ACC112 (cell line): ENCODE data around the gene LOXHD1.

Experiments used
- H2AFZ ChIP-seq: fragments of 200-600 bp; sonication (generic); one replicate; pipeline ENCODE4 v1.6.0; 2017; ENCODE audit warnings: antibody characterized with exemption, low read length; ENCODE audit not compliant: unreplicated experiment
- H3K27ac ChIP-seq: fragments of 200-600 bp; sonication (generic); 2 replicates; pipeline ENCODE4 v1.5.1; 2014; ENCODE audit warnings: low read depth, mild to moderate bottlenecking, antibody characterized with exemption, low read length, moderate library complexity
- H3K27me3 ChIP-seq: fragments of 200-600 bp; sonication (generic); 2 replicates; pipeline ENCODE4 v1.6.1; 2014; ENCODE audit warnings: mild to moderate bottlenecking, antibody characterized with exemption, low read length, moderate library complexity, mixed read lengths; ENCODE audit not compliant: insufficient read depth
- H3K36me3 ChIP-seq: fragments of 200-600 bp; sonication (generic); 2 replicates; pipeline ENCODE4 v1.6.1; 2016; ENCODE audit warnings: mild to moderate bottlenecking, antibody characterized with exemption, low read length, moderate library complexity, mixed read lengths; ENCODE audit not compliant: insufficient read depth
- H3K4me1 ChIP-seq: fragments of 200-600 bp; sonication (generic); one replicate; pipeline ENCODE4 v1.6.1; 2016; ENCODE audit warnings: low read length, mixed read lengths; ENCODE audit not compliant: insufficient read depth, unreplicated experiment, control insufficient read depth
- H3K4me3 ChIP-seq: fragments of 200-600 bp; sonication (generic); 2 replicates; pipeline ENCODE4 v1.5.1; 2014; ENCODE audit warnings: mild to moderate bottlenecking, low read depth, low read length
- H3K79me2 ChIP-seq: fragments of 200-600 bp; sonication (generic); one replicate; pipeline ENCODE4 v1.6.0; 2016; ENCODE audit warnings: low read length; ENCODE audit not compliant: control insufficient read depth, unreplicated experiment, insufficient read depth

LOXHD1 gene

DNA sequence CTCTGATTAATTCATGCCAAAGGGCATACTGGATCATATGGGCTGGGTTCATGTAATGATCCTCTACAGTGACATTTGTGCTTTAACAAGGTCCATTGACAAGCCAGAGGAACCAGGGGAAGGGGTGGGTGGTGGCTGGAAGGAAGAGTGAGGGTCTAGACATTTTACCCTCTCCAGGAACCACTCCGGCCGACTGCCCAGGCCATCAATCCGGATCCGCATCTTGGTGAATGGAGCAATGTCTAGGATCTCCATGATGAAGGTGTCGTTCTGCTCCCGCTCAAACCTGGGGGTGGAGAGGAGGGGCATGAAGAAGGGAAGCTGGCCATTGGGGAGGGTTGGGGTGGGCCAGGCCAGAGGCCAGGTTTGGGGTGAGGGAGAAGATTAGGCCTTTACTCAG is 147.5 kb downstream of the LOXHD1 start:
- H3K36me3 ChIP-seq: no peaks in the 10 kb centered on the region
- no peaks in the 10 kb centered on the region for H3K4me1 ChIP-seq
- H3K4me3 ChIP-seq: no peak overlapping the region
- no peak overlapping the region for H2AFZ ChIP-seq
- no peak overlapping the region for H3K27ac ChIP-seq
- peaks cover 48% of the 10 kb centered on the region for H3K27me3 ChIP-seq
- no peaks in the 10 kb centered on the region for H3K79me2 ChIP-seq

DNA sequence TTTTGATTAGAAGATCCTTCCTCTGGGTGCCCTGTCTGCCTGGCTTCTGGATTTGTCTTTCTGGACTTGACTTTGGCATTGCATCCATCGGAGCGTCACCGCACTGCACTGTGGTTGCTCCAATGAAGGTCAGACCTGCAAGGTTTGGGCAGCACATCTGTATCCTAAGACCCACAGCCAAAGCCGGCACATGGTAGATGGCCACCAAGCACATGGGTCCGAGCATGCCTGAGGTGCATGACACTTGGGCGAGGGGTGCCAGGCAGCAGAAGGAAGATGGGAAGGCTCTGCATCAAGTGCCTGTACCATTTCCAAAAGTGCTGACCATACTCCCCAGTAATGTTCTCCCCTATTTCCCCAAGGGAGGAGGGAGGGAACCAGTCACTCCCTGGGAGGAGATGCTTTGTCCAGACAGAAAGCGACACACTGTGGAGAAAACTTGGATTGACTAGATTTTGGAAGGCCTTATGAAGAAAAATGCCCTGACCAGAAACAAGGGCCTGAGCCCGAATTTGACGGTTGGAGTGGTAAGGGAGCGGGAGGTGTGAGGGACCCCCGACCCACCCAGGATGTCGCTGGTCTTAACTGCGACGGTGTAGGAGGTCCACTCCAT is 149.9 kb downstream of the LOXHD1 start:
- Histone ChIP-seq H2AFZ (no peak overlapping the region), H3K27ac (no peak overlapping the region), H3K79me2 (no peaks in the 10 kb centered on the region), H3K4me1 (no peaks in the 10 kb centered on the region), H3K36me3 (no peaks in the 10 kb centered on the region), H3K27me3 (peaks cover 37% of the 10 kb centered on the region), H3K4me3 (no peak overlapping the region)

DNA sequence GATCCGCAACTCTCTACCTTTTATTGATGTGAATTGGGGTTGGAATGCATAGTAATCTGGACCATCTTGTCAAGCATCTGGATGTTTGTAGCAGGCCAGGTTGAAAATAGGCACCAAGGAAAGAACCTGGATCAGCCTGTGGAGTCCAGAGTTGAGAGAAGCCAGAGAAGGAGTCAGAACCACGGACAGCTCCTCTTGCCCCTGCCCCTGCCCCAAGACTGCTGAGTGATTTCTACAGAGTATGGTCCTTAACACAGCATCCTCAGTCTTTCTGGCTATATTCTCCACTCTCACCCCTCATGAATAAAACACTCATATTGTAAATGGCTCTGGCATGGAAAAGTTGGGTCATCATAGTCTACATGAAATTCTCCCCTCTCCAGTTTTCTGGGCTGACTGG is 154.6 kb downstream of the LOXHD1 start:
- no peak overlapping the region for H3K27ac ChIP-seq
- peaks cover 29% of the 10 kb centered on the region for H3K27me3 ChIP-seq
- no peak overlapping the region for H2AFZ ChIP-seq
- no peaks in the 10 kb centered on the region for H3K79me2 ChIP-seq
- H3K36me3 ChIP-seq: no peaks in the 10 kb centered on the region
- no peaks in the 10 kb centered on the region for H3K4me1 ChIP-seq
- H3K4me3 ChIP-seq: no peak overlapping the region

DNA sequence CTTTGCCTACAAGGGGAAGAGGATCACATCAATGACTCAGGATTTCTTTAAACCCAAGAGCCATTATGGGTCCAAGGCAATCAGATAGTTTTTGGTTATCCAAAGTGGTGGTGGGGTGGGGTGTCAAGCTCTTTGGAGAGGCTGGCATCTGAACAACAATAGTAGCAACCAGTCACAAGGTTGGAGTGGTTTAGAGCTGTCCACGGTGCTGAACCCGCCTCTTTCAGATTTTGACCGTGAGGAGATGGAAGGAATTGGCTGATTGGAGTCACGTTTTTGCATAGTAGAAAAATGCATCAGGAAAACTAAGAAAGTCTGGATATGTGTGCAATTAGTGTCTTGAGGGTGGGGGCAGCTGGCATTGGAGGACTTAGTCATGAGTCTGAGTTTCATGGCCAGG is 159.9 kb downstream of the LOXHD1 start:
- H3K79me2 ChIP-seq: no peaks in the 10 kb centered on the region
- H2AFZ ChIP-seq: no peak overlapping the region
- H3K36me3 ChIP-seq: no peaks in the 10 kb centered on the region
- no peaks in the 10 kb centered on the region for H3K4me1 ChIP-seq
- H3K27ac ChIP-seq: no peak overlapping the region
- H3K27me3 ChIP-seq: peaks cover 35% of the 10 kb centered on the region
- H3K4me3 ChIP-seq: no peak overlapping the region

DNA sequence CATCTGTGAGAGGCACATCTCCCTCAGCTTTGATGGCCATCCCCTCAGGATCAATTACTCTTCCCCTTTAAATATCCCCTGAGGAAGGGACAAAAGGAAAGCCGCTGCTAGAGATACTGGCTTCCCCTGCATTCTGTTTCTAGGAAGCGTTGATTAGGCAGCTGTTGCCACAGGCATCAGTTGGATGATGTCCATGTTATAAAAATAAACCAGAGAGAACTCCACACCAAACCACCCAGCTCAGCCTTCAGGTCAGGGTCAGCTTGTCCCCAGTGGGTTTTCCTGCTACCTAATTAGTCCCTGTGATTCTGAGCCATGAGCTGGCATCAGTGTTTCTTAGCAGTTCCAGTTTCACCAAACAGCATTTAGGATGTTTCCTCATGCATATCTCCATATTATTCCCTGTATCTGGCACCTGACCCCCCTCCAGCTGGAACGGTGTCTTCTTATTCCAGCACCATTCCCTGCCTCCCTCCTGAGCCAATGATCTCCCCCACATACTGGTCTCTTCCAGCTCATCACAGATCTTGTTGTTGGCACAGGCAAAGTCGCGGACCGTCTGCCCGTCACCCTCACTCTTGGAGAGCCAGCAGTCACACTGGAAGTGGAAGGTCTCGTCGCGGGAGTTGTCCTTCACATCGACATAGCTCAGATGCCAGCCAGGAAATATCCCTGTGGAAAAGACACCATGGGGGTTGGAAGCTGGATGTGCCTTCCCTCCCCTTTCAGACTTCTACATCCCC is 168.4 kb downstream of the LOXHD1 start:
- no peak overlapping the region for H3K4me3 ChIP-seq
- peaks cover 78% of the 10 kb centered on the region for H3K27me3 ChIP-seq
- no peak overlapping the region for H3K27ac ChIP-seq
- no peaks in the 10 kb centered on the region for H3K79me2 ChIP-seq
- H3K36me3 ChIP-seq: no peaks in the 10 kb centered on the region
- no peak overlapping the region for H2AFZ ChIP-seq
- H3K4me1 ChIP-seq: no peaks in the 10 kb centered on the region

DNA sequence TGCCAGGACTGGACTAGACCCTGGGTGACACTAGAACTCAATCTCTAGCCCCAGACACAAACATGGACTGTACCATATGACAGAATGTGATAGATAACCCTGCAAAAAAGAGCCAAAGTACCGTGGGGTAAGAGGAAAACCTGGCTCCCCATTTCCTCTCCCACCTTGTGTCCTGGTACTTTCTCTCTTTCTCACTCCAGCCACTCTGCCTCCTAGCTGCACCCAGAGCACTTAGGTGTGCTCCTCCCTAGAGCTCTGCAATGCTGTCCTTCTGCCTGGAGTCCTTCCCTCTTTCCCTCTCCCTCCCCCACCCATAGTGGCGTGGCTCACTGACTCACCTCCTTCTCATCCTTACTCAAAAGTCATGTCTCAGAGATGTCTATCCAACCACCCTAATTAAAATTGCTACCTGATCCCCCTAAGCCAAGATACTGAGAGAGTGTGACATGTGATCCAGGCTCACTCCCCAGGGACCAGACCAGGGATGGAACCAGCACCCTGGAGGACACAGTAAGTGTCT is 171.3 kb downstream of the LOXHD1 start:
- H3K79me2 ChIP-seq: no peaks in the 10 kb centered on the region
- no peak overlapping the region for H2AFZ ChIP-seq
- H3K4me1 ChIP-seq: no peaks in the 10 kb centered on the region
- no peaks in the 10 kb centered on the region for H3K36me3 ChIP-seq
- no peak overlapping the region for H3K27ac ChIP-seq
- H3K4me3 ChIP-seq: no peak overlapping the region
- H3K27me3 ChIP-seq: peaks cover 67% of the 10 kb centered on the region

DNA sequence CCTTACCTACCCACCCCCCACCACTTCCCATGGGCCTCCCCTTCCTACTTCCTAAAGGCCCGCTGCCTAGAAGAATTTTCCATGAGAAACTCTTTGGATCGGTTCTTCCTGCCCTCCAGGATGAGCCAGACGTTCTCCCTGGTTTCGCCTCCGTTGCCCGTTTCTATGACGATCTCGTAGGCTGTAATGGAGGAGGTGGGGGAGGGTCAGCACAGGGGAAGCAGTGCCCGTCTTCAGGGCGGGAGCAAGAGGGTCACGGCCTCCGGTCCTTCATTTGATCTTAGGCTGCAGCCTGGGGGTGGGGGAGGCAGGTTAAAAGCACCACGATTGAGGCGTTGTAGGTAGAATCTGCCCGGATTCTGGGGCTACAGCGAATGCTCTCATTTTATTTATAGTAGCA is 172.0 kb downstream of the LOXHD1 start:
- Histone ChIP-seq H2AFZ (no peak overlapping the region), H3K4me1 (no peaks in the 10 kb centered on the region), H3K27ac (no peak overlapping the region), H3K36me3 (no peaks in the 10 kb centered on the region), H3K79me2 (no peaks in the 10 kb centered on the region), H3K4me3 (no peak overlapping the region), H3K27me3 (peaks cover 71% of the 10 kb centered on the region)

DNA sequence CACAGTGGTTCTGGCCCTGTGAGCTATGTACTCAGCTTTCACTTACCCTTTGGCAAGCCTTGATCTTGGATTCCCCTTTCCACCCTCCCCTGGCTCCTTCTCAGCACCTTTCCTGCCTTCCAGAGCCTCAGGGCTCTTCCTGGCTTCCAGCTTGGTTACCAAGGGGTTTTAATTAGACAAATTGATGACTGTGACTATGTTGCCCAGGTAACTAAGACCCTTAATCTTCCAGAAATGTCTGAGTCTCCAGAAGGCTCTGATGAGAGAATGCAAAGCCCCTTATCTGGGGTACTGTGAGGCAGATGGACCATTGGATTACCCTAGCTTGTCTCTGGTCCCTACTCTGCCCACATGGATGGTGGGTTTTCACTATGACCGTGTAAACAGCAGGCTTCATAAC is 174.2 kb downstream of the LOXHD1 start:
- Histone ChIP-seq H3K4me3 (no peak overlapping the region), H3K79me2 (no peaks in the 10 kb centered on the region), H2AFZ (no peak overlapping the region), H3K36me3 (no peaks in the 10 kb centered on the region), H3K4me1 (no peaks in the 10 kb centered on the region), H3K27me3 (peaks cover 64% of the 10 kb centered on the region), H3K27ac (no peak overlapping the region)

DNA sequence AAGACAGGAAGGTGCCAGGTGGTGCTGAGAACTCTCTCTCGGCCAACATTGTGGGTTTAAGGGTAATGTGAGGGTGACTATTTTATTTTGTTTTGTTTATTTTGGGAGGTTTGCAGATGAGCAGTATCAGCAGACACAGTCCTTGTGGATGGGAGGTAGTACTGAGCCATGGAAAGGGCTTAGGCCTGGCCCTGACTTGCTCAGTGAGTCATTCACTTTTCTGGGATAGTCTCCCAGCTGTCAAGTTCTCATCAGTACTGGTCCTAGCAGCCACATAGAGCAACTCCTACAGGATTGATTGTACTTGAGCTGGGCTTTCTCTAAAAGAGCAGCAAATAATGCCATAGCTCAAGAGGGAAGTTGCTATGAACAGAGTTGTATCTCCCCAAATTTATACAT is 175.2 kb downstream of the LOXHD1 start:
- Histone ChIP-seq H2AFZ (no peak overlapping the region), H3K36me3 (no peaks in the 10 kb centered on the region), H3K4me1 (no peaks in the 10 kb centered on the region), H3K27me3 (peaks cover 59% of the 10 kb centered on the region), H3K27ac (no peak overlapping the region), H3K79me2 (no peaks in the 10 kb centered on the region), H3K4me3 (no peak overlapping the region)

DNA sequence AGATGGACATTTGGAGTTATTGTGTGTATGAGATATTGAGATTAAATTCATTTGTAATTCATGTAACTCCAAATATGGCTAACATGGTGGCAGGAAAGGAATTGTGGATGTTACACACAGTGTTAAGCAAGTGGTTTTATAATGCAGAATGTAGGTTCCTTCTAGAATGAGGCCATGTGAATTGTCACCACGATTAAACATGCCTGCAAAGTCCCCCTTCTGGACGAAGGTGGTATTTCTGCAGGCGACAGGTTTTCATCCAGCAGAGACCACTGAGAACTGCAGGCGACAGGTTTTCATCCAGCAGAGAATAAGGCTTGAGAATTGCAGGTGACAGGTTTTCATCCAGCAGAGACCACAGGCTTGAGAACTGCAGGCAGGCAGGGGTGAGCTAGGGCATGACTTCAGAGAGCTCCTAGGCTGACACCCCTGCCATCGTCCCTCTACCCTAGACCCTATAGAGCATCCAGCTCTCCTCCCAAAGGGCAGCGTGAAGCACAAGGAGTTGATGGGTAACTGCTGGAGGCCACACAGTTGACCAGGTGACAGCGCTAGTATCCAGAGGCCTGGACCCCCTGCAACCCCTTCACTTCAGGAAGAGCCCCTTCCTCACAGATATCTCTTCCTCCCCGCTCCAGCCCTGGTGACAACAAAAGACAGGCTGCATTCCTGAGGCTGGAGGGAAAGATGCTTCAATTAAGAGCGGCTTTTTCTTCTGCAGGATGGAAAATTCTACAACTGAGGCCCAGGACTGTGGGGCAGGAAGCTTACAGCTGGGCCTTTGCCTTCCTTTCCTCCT is 175.8 kb downstream of the LOXHD1 start:
- Histone ChIP-seq H3K27me3 (peaks cover 58% of the 10 kb centered on the region), H2AFZ (no peak overlapping the region), H3K27ac (no peak overlapping the region), H3K79me2 (no peaks in the 10 kb centered on the region), H3K4me1 (no peaks in the 10 kb centered on the region), H3K4me3 (no peak overlapping the region), H3K36me3 (no peaks in the 10 kb centered on the region)
